Gastrocnemius medialis (tissue), 4 donors: ENCODE results near the gene STN1.

Experiments
- POLR2A ChIP-seq, 2 donors: fragments of 450-650 bp; IDR thresholded peaks; one replicate each; pipeline ENCODE4 v1.6.1; 2017; ENCODE audit warnings: antibody characterized with exemption in 2 of 2, mild to moderate bottlenecking in 2 of 2, moderate library complexity in 2 of 2
- TF ChIP-seq, protein P1 (sequence below), 5 experiments: fragments of 450-650 bp in 3 of 5; fragments of 200-600 bp in 2 of 5; sonication (generic) in 2 of 5; IDR thresholded peaks in 4 of 5; conservative IDR thresholded peaks in 1 of 5; 1 replicate in 4 of 5; 2 replicates in 1 of 5; pipeline ENCODE4 v1.5.1; 2016 to 2019; ENCODE audit warnings: antibody characterized with exemption in 5 of 5, mild to moderate bottlenecking in 3 of 5, moderate library complexity in 3 of 5

GRCh38 chr10:103921750-103922195 is 3.8 kb upstream of the STN1 start:
- TF ChIP-seq, protein P1, sequence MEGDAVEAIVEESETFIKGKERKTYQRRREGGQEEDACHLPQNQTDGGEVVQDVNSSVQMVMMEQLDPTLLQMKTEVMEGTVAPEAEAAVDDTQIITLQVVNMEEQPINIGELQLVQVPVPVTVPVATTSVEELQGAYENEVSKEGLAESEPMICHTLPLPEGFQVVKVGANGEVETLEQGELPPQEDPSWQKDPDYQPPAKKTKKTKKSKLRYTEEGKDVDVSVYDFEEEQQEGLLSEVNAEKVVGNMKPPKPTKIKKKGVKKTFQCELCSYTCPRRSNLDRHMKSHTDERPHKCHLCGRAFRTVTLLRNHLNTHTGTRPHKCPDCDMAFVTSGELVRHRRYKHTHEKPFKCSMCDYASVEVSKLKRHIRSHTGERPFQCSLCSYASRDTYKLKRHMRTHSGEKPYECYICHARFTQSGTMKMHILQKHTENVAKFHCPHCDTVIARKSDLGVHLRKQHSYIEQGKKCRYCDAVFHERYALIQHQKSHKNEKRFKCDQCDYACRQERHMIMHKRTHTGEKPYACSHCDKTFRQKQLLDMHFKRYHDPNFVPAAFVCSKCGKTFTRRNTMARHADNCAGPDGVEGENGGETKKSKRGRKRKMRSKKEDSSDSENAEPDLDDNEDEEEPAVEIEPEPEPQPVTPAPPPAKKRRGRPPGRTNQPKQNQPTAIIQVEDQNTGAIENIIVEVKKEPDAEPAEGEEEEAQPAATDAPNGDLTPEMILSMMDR (IDR thresholded peaks at IDR 0.05 in 4 of 5, conservative IDR thresholded peaks at IDR 0.05 in 1 of 5), result no peak
- no peak for TF ChIP-seq POLR2A (IDR thresholded peaks at IDR 0.05)
